GM12874 (cell line): ENCODE results near the gene NAMPT.

Experiments
- CTCF ChIP-seq: IDR thresholded peaks from 2 replicates; pipeline ENCODE4 v1.5.1; 2011; ENCODE audit warnings: low read depth, mild to moderate bottlenecking, control low read depth, low read length, moderate library complexity; ENCODE audit not compliant: insufficient read depth

Gene NAMPT

GRCh38 chr7:106262221-106262881, 22.4 kb downstream of the NAMPT start:
- TF ChIP-seq CTCF, result no peak

DNA sequence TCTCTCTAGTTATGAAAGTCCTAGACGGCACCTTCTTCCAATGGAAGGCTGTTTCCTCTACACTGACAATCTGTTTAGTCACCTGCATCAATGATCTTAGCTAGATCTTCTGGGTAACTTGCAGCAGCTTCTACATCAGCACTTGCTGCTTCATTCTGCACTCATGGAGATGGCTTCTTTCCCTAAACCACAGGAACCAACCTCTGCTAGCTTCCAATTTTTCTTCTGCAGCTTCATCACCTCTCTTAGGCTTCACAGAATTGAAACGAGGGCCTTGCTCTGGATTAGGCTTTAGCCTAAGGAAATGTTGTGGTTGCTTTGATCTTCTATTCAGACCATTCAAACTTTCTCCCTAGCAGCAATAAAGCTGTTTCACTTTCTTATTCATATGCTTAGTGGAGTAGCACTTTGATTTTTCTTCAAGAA, 24.6 kb downstream of the NAMPT start:
- no peak for TF ChIP-seq CTCF

DNA sequence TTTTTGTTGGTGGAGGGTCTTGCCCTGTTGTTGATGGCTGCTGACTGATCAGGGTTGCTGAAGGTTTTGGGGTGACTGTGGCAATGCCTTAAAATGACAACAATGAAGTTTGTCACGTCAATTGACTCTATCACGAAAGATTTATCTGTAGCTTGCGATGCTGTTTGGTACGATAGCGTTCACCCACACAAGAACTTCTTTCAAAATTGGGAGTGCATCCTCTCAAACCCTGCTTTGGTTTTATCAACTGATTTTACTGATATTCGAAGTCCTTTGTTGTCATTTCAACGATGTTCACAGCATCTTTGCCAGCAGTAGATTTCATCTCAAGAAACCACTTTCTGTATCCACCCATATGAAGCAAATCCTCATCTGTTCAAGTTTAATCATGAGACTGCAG, 26.0 kb downstream of the NAMPT start:
- no peak for TF ChIP-seq CTCF

GRCh38 chr7:106257752-106258151, 27.0 kb downstream of the NAMPT start:
- no peak for TF ChIP-seq CTCF

DNA sequence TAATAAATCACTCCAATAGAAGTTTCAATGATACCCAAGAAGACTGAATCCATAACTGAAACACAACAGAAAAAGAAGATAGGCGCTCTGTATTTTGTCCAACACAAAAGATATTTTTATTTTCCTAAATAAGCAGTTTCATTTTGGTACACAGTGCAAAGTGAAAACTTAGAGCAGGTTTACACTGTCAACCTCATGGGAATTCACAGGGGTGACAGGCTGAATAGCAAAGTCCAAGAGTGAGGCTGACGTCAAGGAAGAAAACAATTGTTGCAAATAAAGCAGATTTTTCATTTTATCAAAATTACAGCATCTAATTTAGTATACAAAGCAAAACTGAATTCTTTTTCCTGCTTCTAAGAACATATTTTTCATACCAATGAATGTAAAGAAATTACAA, 28.6 kb downstream of the NAMPT start:
- no peak for TF ChIP-seq CTCF

DNA sequence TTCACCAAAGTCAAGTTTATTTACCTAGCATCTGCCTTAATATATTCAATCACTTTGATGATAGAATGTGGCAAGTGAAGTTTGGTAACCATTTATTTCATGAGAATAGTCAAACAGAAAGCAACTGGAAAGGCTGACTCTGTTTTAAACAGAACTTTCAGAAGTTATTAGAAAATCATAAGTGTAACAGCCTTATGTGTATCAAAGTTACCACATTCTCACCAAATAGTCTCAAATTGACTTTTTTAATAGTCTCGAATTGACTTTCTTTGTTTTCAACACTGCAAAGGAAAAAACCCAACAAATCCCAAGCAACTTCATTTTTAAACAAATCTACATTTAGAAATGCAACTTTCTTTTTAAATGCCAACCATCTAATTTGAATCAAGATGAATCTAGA, 29.5 kb downstream of the NAMPT start:
- TF ChIP-seq CTCF, result no peak

DNA sequence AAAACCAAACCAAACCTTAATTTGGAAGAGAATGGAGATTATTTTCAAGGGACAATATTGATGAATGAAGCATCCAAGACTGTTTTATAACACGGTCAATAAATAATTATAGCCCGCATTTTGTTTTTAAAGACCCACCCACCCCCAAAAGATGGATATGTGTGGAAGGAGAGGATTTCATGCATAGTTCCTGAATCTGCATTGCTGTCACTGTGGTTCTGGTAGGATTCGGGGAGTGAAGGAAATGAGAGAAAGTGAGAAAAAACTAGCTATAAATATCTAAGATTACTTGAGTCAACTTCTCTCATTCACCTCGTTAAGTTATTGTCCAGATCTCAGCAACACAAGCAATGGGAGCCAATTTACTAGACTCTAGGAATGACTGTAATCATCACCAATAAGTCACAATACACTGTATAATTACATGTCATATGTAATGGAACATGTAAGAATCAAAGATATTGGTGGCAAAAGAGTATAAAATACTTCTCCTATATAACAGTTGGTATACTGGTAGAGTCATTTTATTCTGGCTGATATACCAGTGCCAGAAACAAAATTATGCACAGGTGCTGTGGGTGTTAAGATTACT, 30.2 kb downstream of the NAMPT start:
- TF ChIP-seq CTCF, result no peak
